Neural cell (in vitro differentiated cells): ENCODE data around the gene ETFA.

Experiments used
- CTCF ChIP-seq: fragments of 450-650 bp; IDR thresholded peaks from 2 replicates; pipeline ENCODE4 v1.5.1; 2014; ENCODE audit warnings: antibody characterized with exemption, mild to moderate bottlenecking, moderate library complexity; ENCODE audit not compliant: poor library complexity, severe bottlenecking
- EP300 ChIP-seq: fragments of 450-650 bp; conservative IDR thresholded peaks from 2 replicates; pipeline ENCODE4 v1.6.1; 2014; ENCODE audit warnings: antibody characterized with exemption, mild to moderate bottlenecking, moderate library complexity; ENCODE audit not compliant: poor library complexity, severe bottlenecking
- EZH2 ChIP-seq: fragments of 200-600, 300-800 bp; shearing (Covaris generic), sonication (generic); IDR thresholded peaks from 2 replicates; pipeline ENCODE4 v1.6.1; 2014; ENCODE audit warnings: antibody characterized with exemption, low read length, borderline replicate concordance, mild to moderate bottlenecking; ENCODE audit not compliant: insufficient read depth, poor library complexity, severe bottlenecking
- MXI1 ChIP-seq: fragments of 450-650 bp; conservative IDR thresholded peaks from 2 replicates; pipeline ENCODE4 v1.6.1; 2014; ENCODE audit warnings: antibody characterized with exemption, mild to moderate bottlenecking; ENCODE audit not compliant: poor library complexity, severe bottlenecking
- POLR2AphosphoS5 ChIP-seq: IDR thresholded peaks from 2 replicates; pipeline ENCODE4 v1.6.1; 2012
- RAD21 ChIP-seq: fragments of 450-650 bp; conservative IDR thresholded peaks from 2 replicates; pipeline ENCODE4 v1.6.1; 2014; ENCODE audit warnings: antibody characterized with exemption, mild to moderate bottlenecking, moderate library complexity
- REST ChIP-seq: IDR thresholded peaks from 2 replicates; pipeline ENCODE4 v1.6.1; 2012; ENCODE audit warnings: borderline replicate concordance
- SMC3 ChIP-seq: fragments of 450-650 bp; conservative IDR thresholded peaks from 2 replicates; pipeline ENCODE4 v1.6.1; 2014; ENCODE audit warnings: antibody characterized with exemption, mild to moderate bottlenecking, moderate library complexity; ENCODE audit not compliant: poor library complexity
- TAF1 ChIP-seq: IDR thresholded peaks from 2 replicates; pipeline ENCODE4 v1.6.1; 2012; ENCODE audit warnings: low read depth

- TF ChIP-seq POLR2AphosphoS5: no peak
- no peak for TF ChIP-seq EZH2
- TF ChIP-seq CTCF: no peak
- no peak for TF ChIP-seq TAF1
- TF ChIP-seq REST: no peak
- no peak for TF ChIP-seq RAD21
- no peak for TF ChIP-seq EP300
- no peak for TF ChIP-seq SMC3
- TF ChIP-seq MXI1: no peak
Observed at GRCh38 chr15:76200083-76200465, 111.2 kb downstream of the ETFA start.
